Endothelial cell of umbilical vein (primary cell): ENCODE data around the gene KIF21B. TPM values are rescaled to one million over a fixed set of nuclear protein-coding genes. Genes with fewer than 3 reads are reported as not detected.

ENCODE experiments used
- BruUV-seq: library from RNA; stranded (reverse); fragments of 400-500 nt; replicated peaks from 2 replicates; lab custom pipeline; 2021; lab: Mats Ljungman, UMichigan
- CTCF ChIA-PET: fragments of 300-600, 350-600 bp; sonication (Branson Sonifier 250); formaldehyde crosslinking; loops from one replicate; lab custom pipeline; 2021; ENCODE audit warnings: antibody characterized with exemption, inconsistent platforms; lab: Charles Lee
- POLR2A ChIA-PET: fragments of 300-600, 350-600 bp; sonication (Branson Sonifier 250); formaldehyde crosslinking; loops from one replicate; lab custom pipeline; 2021; ENCODE audit warnings: antibody characterized with exemption, inconsistent platforms; lab: Charles Lee
- DNase-seq: peaks from one replicate; pipeline ENCODE4 v3.0.0-alpha.2; 2011; ENCODE audit warnings: low read depth, low spot score
- FAIRE-seq: peaks from 2 replicates; lab custom pipeline; 2011; peaks lifted over from hg19 to GRCh38; lab: Jason Lieb, UNC
- H2AFZ ChIP-seq: 2 replicates; pipeline ENCODE4 v1.6.0; 2012; ENCODE audit warnings: low read depth, low read length, control low read depth, inconsistent platforms
- H3K27ac ChIP-seq: 2 replicates; pipeline ENCODE4 v1.5.1; 2011; ENCODE audit warnings: low read depth, mild to moderate bottlenecking, control low read depth, low read length, moderate library complexity; ENCODE audit not compliant: insufficient read depth
- H3K27me3 ChIP-seq, 2 experiments: 2 replicates each; pipeline versions ENCODE4 v1.6.0 to v1.6.1; 2011; ENCODE audit warnings: low read length in 2 of 2, mixed read lengths in 1 of 2; ENCODE audit not compliant: control insufficient read depth in 2 of 2, insufficient read depth in 2 of 2
- H3K36me3 ChIP-seq, 2 experiments: 2 replicates in 1 of 2; 3 replicates in 1 of 2; pipeline ENCODE4 v1.5.1; 2011; ENCODE audit warnings: low read length in 2 of 2, mild to moderate bottlenecking in 1 of 2, moderate library complexity in 1 of 2; ENCODE audit not compliant: control insufficient read depth in 2 of 2, insufficient read depth in 2 of 2; ENCODE audit errors: extremely low read depth in 1 of 2
- H3K4me1 ChIP-seq: 3 replicates; pipeline ENCODE4 v1.5.1; 2011; ENCODE audit warnings: mild to moderate bottlenecking, low read length; ENCODE audit not compliant: control insufficient read depth, insufficient read depth; ENCODE audit errors: extremely low read depth
- H3K4me2 ChIP-seq: 2 replicates; pipeline ENCODE4 v1.6.1; 2011; ENCODE audit warnings: low read length, control low read depth, mixed read lengths; ENCODE audit not compliant: insufficient read depth
- H3K4me3 ChIP-seq, 3 experiments: fragments of 200-600 bp in 1 of 3; sonication (generic), shearing (Covaris generic) in 1 of 3; replicated peaks in 1 of 3; 2 replicates each; pipeline ENCODE4 v1.5.1; 2011 to 2016; ENCODE audit warnings: control low read depth in 3 of 3, low read length in 3 of 3, mild to moderate bottlenecking in 2 of 3, inconsistent platforms in 1 of 3, low read depth in 1 of 3, moderate library complexity in 1 of 3; ENCODE audit not compliant: insufficient read depth in 1 of 3
- H3K79me2 ChIP-seq: 2 replicates; pipeline ENCODE4 v1.6.0; 2012; ENCODE audit warnings: low read length, inconsistent platforms; ENCODE audit not compliant: control insufficient read depth, insufficient read depth
- H3K9ac ChIP-seq: replicated peaks from 2 replicates; pipeline ENCODE3; 2011; ENCODE audit warnings: low read length, control low read depth; ENCODE audit not compliant: insufficient read depth; ENCODE audit errors: extremely low read depth
- H3K9me1 ChIP-seq: replicated peaks from 3 replicates; pipeline ENCODE4 v1.6.0; 2011; ENCODE audit warnings: mild to moderate bottlenecking, low read length; ENCODE audit not compliant: control insufficient read depth, insufficient read depth; ENCODE audit errors: extremely low read depth
- H3K9me3 ChIP-seq: replicated peaks from 2 replicates; pipeline ENCODE4 v1.5.1; 2012; ENCODE audit warnings: low read length, inconsistent platforms; ENCODE audit not compliant: control insufficient read depth, insufficient read depth
- H4K20me1 ChIP-seq: replicated peaks from 2 replicates; pipeline ENCODE3; 2011; ENCODE audit warnings: mild to moderate bottlenecking, low read length; ENCODE audit not compliant: control insufficient read depth, insufficient read depth; ENCODE audit errors: extremely low read depth
- EZH2 ChIP-seq: IDR thresholded peaks from 2 replicates; pipeline ENCODE4 v1.6.1; 2012; ENCODE audit warnings: borderline replicate concordance, low read depth, mild to moderate bottlenecking, moderate library complexity, low read length, inconsistent platforms; ENCODE audit not compliant: severe bottlenecking
- FOS ChIP-seq: IDR thresholded peaks from 2 replicates; pipeline ENCODE4 v1.6.1; 2011; ENCODE audit warnings: mild to moderate bottlenecking, low read length, moderate library complexity, borderline replicate concordance; ENCODE audit not compliant: insufficient read depth
- GATA2 ChIP-seq: IDR thresholded peaks from 2 replicates; pipeline ENCODE4 v1.7.0; 2011; ENCODE audit warnings: low read depth, mild to moderate bottlenecking, moderate library complexity, mixed read lengths, low read length; ENCODE audit not compliant: insufficient read length, insufficient read depth
- JUN ChIP-seq: IDR thresholded peaks from 2 replicates; pipeline ENCODE4 v1.6.1; 2011; ENCODE audit warnings: borderline replicate concordance, low read depth; ENCODE audit not compliant: insufficient read length, insufficient read depth
- MYC ChIP-seq: IDR thresholded peaks from one replicate; pipeline ENCODE4 v1.6.1; 2011; ENCODE audit warnings: mild to moderate bottlenecking, low read depth, low read length
- POLR2A ChIP-seq: IDR thresholded peaks from 2 replicates; pipeline ENCODE4 v1.6.1; 2012; ENCODE audit warnings: low read depth, mild to moderate bottlenecking, control low read depth, low read length
- POLR2AphosphoS5 ChIP-seq: IDR thresholded peaks from 2 replicates; pipeline ENCODE4 v1.6.1; 2012; ENCODE audit warnings: low read depth, mild to moderate bottlenecking, control low read depth, low read length, moderate library complexity; ENCODE audit not compliant: insufficient read depth
- dilution Hi-C: fragments of 300-500 bp; cut with MboI; formaldehyde crosslinking; loops from one replicate; pipeline ENCODE4 v1.15.0; 2019; ENCODE audit warnings: low sequenced_read_pairs; ENCODE audit not compliant: extremely low pct_ligation_motif_present
- intact Hi-C: fragments of 100-400 bp; cut with micrococcal nuclease; formaldehyde crosslinking; loops from one replicate; pipeline ENCODE4 v1.10.0; 2022
- polyA plus RNA-seq, 4 experiments: library from polyadenylated mRNA; depleted of rRNA in 3 of 4; stranded (reverse) in 3 of 4; unstranded in 1 of 4; fragments of >200 nt; gene quantifications; 2 replicates each; pipeline versions ENCODE4 v1.2.1 to v1.2.3, GENCODE V29; 2011 to 2012; ENCODE audit warnings: missing spikeins in 1 of 4
- total RNA-seq: library from RNA; stranded (reverse); gene quantifications from 2 replicates; pipeline ENCODE4 v1.2.3, GENCODE V29; 2021
- TF ChIP-seq, protein P1 (sequence below), 2 donors: IDR thresholded peaks; 1 replicate in 1 of 2; 2 replicates in 1 of 2; pipeline ENCODE4 v1.5.1; 2011; ENCODE audit warnings: low read length in 2 of 2, mild to moderate bottlenecking in 2 of 2, moderate library complexity in 2 of 2, control low read depth in 1 of 2, inconsistent platforms in 1 of 2, low read depth in 1 of 2; ENCODE audit not compliant: insufficient read depth in 1 of 2; ENCODE audit errors: extremely low read depth in 1 of 2
- TF ChIP-seq, protein P2 (sequence below): IDR thresholded peaks from 2 replicates; pipeline ENCODE4 v1.6.1; 2011; ENCODE audit not compliant: insufficient read depth, insufficient read length

The KIF21B gene
- total and polyA plus RNA-seq, 2 donors (not counting 3 experiments of a cell fraction or from before 2014, with no cell fraction given) = 1.9 to 4.4 TPM

GRCh38 chr1:201072149-201072548, 48.6 kb upstream of the KIF21B start:
- TF ChIP-seq POLR2AphosphoS5 (no peak), GATA2 (no peak), POLR2A (no peak), MYC (no peak), FOS (no peak), JUN (no peak), EZH2 (no peak)
- TF ChIP-seq, protein P1, sequence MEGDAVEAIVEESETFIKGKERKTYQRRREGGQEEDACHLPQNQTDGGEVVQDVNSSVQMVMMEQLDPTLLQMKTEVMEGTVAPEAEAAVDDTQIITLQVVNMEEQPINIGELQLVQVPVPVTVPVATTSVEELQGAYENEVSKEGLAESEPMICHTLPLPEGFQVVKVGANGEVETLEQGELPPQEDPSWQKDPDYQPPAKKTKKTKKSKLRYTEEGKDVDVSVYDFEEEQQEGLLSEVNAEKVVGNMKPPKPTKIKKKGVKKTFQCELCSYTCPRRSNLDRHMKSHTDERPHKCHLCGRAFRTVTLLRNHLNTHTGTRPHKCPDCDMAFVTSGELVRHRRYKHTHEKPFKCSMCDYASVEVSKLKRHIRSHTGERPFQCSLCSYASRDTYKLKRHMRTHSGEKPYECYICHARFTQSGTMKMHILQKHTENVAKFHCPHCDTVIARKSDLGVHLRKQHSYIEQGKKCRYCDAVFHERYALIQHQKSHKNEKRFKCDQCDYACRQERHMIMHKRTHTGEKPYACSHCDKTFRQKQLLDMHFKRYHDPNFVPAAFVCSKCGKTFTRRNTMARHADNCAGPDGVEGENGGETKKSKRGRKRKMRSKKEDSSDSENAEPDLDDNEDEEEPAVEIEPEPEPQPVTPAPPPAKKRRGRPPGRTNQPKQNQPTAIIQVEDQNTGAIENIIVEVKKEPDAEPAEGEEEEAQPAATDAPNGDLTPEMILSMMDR (IDR thresholded peaks at IDR 0.05; ENCODE audit: extremely low read depth in 1 of 2, insufficient read depth in 1 of 2, low read depth in 1 of 2, low read length in 2 of 2) = no peak
- TF ChIP-seq, protein P2, sequence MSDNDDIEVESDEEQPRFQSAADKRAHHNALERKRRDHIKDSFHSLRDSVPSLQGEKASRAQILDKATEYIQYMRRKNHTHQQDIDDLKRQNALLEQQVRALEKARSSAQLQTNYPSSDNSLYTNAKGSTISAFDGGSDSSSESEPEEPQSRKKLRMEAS = no peak
- no peaks in the 10 kb centered on the region for H3K9me1 ChIP-seq
- no TSS peak for BruUV-seq
- H3K36me3 ChIP-seq = no peaks in the 10 kb centered on the region
- H3K79me2 ChIP-seq = no peaks in the 10 kb centered on the region
- POLR2A ChIA-PET = no interaction called here
- CTCF ChIA-PET = interaction anchor here (1.5 to 2.9 kb wide), 3 partner anchors 8 to 100 kb away, joined by 3 to 13 read pairs (median 8); no protein-coding TSS in a partner anchor
- H3K4me2 ChIP-seq = no peak overlapping the region
- H2AFZ ChIP-seq = no peak overlapping the region
- DNase-seq (no peak), FAIRE-seq (no peak)
- H3K27me3 ChIP-seq = peaks cover 11% of the 10 kb centered on the region in 2 experiments
- no peaks in the 10 kb centered on the region for H3K4me1 ChIP-seq
- no peak overlapping the region for H3K9ac ChIP-seq
- H3K27ac ChIP-seq = no peak overlapping the region
- intact Hi-C loops = no loop called here
- H3K4me3 ChIP-seq = no peak overlapping the region
- dilution Hi-C loops = no loop called here
- no peaks in the 10 kb centered on the region for H3K9me3 ChIP-seq
- no peaks in the 10 kb centered on the region for H4K20me1 ChIP-seq
